Measurements from ENCODE around the gene C16orf87.

GRCh38 chr16:46832757-46833459, 1.9 kb upstream of the C16orf87 start:
- TF ChIP-seq REST (IDR thresholded peaks at IDR 0.05; ENCODE audit: borderline replicate concordance) (no peak), POLR2AphosphoS5 (IDR thresholded peaks at IDR 0.05) (no peak), TAF1 (IDR thresholded peaks at IDR 0.05; ENCODE audit: low read depth) (no peak), EP300 (conservative IDR thresholded peaks at IDR 0.05; ENCODE audit: poor library complexity, severe bottlenecking) (no peak), MXI1 (conservative IDR thresholded peaks at IDR 0.05; ENCODE audit: poor library complexity, severe bottlenecking) (no peak), EZH2 (IDR thresholded peaks at IDR 0.05; ENCODE audit: borderline replicate concordance, insufficient read depth, low read length, poor library complexity, severe bottlenecking) (no peak), SMC3 (conservative IDR thresholded peaks at IDR 0.05; ENCODE audit: poor library complexity) (no peak)
- TF ChIP-seq, protein P1, sequence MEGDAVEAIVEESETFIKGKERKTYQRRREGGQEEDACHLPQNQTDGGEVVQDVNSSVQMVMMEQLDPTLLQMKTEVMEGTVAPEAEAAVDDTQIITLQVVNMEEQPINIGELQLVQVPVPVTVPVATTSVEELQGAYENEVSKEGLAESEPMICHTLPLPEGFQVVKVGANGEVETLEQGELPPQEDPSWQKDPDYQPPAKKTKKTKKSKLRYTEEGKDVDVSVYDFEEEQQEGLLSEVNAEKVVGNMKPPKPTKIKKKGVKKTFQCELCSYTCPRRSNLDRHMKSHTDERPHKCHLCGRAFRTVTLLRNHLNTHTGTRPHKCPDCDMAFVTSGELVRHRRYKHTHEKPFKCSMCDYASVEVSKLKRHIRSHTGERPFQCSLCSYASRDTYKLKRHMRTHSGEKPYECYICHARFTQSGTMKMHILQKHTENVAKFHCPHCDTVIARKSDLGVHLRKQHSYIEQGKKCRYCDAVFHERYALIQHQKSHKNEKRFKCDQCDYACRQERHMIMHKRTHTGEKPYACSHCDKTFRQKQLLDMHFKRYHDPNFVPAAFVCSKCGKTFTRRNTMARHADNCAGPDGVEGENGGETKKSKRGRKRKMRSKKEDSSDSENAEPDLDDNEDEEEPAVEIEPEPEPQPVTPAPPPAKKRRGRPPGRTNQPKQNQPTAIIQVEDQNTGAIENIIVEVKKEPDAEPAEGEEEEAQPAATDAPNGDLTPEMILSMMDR (IDR thresholded peaks at IDR 0.05; ENCODE audit: poor library complexity, severe bottlenecking) = no peak

Data from neural cell (in vitro differentiated cells).